ENCODE data around the gene CDC42BPB.

CDC42BPB gene

GRCh38 chr14:103000291-103000921 lies 56.9 kb downstream of the CDC42BPB start:
- DNase-seq, result no peak

DNA sequence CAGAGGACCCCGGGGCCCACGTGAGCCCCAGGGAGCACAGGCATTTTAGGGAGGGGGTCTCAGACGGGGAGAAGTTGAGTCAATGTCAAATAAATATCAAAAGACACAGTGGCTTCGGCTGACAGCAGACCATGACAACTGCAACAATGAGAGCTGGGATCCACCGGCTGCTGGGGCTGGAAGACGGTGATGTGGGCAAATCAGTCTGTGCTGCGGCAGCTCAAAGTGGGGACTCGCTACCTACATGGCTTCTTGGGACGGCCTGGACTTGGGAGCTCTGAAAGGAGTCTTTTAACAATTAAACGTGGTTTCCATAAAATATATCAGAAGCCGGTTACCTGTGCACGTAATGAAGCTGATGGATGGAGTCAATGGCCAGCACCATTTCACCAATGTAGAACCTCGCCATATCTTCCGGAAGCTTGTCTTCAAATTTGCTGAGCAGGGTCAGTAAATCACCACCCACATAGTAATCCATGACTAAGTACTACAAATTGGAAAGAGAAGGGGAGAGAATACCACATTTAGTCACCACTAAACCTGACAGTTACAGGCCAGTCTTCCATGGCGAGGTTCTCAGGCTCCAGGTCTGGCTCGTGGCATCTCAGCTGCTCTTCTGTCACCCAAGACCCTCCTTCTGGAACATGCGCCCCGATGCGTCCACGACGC lies 58.0 kb downstream of the CDC42BPB start:
- DNase-seq, result no peak

DNA sequence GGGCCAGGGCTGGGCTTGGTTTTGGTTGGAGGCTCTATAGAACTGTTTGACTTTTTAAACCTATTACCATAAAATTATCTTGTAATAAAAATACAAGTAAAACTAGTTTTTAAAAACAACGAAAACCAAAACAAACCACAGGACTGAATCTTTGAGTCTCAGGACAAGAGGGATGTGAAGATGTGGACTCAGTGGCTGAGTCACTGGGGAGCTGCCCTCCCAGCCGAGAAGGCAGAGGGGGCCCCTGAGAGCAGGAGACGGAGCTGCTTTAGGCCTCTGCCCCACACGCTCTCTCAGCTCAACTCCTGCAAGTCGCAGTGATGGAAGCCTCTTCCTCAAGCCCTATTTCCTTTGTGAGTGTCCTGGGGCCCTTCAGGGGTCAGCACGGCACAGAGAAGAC lies 59.0 kb downstream of the CDC42BPB start:
- DNase-seq, result no peak

GRCh38 chr14:102996941-102997340 lies 60.4 kb downstream of the CDC42BPB start:
- no peak for DNase-seq

- DNase-seq, result no peak
Measured at GRCh38 chr14:102994689-102995088, 62.7 kb downstream of the CDC42BPB start.

DNA sequence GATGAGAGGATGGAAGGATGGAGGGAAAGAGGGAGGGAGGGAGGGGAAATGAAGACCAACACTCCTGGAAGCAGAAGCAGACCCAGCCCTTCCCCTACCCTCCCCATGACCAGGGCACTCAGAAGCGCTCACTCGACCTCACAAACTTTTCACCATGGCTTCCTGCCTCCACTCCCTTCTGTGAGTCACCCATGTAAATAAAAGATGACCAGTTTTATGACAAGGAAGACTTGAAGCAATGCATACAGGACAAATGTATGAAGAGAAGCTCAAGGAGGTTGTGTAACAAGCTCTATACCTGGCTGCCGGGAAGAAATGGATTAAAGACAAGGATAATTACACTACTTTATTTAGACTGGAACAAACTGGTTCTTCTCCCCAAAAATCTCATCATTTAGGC lies 63.8 kb downstream of the CDC42BPB start:
- DNase-seq, result no peak

GRCh38 chr14:102991376-102991775 lies 66.0 kb downstream of the CDC42BPB start:
- no peak for DNase-seq

GRCh38 chr14:102988054-102988453 lies 69.3 kb downstream of the CDC42BPB start:
- no peak for DNase-seq

- peak in 7 of 56 donors; percentile 12 to 57 (median 34) for DNase-seq
Measured at GRCh38 chr14:102986810-102987579, 70.4 kb downstream of the CDC42BPB start.

GRCh38 chr14:102985665-102986064 lies 71.7 kb downstream of the CDC42BPB start:
- DNase-seq, result peak in 27 of 56 donors; percentile 10 to 67 (median 33)

GRCh38 chr14:102984336-102985102 lies 72.8 kb downstream of the CDC42BPB start:
- DNase-seq, result no peak

GRCh38 chr14:102983496-102983895 lies 73.9 kb downstream of the CDC42BPB start:
- no peak for DNase-seq

- no peak for DNase-seq
Measured at GRCh38 chr14:102982852-102983470, 74.4 kb downstream of the CDC42BPB start.

- peak in 1 of 56 donors; percentile 27 for DNase-seq
Measured at GRCh38 chr14:102980409-102980810, 76.9 kb downstream of the CDC42BPB start.

- DNase-seq, result no peak
Measured at GRCh38 chr14:102979406-102979805, 77.9 kb downstream of the CDC42BPB start.

- DNase-seq, result peak in 8 of 56 donors; percentile 18 to 41 (median 34)
Measured at GRCh38 chr14:102977475-102977874, 79.9 kb downstream of the CDC42BPB start.

DNA sequence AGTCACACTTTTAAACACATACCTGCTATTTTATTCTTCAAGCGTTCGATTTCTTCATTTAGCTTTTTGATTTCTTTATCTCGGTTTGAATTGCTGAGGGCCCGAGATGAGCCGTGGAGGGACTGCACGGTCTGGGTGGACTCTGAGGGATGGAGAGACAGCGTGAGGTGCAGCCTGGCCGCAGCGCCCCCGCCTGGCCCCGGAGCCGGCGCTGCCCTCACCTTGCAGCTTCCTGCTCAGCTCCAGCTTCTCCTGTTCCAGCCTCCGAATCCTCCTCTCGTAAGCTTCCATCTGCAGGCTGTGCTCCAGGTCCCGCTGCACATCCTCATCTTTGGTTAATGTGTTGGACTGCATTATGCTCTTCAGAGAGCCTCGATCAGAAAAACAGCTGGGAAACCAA lies 81.7 kb downstream of the CDC42BPB start:
- no peak for DNase-seq

GRCh38 chr14:102973706-102974285 lies 83.6 kb downstream of the CDC42BPB start:
- DNase-seq, result no peak

DNA sequence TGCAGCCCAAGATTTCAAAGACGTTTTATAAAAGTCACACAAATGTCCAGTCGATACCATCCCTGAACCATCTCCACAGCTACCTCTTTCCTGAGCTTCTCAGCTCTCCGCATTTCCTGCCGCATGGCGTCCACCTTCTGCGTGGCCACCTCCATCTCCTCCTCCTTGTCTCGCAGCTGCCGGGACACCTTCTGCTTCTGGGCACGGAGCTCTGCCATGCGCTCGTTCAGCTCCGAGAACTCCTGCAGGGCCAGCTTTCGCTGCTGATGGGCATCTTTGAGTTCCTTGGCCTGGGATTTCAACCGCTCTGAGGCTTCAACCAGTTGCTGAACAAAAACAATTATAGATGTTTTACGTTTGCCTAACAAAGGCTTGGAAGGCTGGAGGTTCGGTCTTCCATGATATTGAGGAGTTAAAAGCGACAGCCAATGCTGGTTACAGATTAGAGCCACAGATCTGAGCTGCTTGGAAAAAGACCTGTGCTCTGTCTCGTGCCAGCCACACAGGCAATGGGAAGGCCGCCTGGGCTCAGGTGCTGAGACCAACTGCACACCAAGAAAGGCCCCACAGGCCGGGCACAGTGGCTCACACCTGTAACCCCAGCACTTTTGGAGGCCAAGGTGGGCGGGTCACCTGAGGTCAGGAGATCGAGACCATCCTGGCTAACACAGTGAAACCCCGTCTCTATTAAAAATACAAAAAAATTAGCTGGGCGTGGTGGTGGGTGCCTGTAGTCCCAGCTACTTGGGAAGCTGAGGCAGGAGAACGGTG lies 85.3 kb downstream of the CDC42BPB start:
- DNase-seq, result no peak

DNA sequence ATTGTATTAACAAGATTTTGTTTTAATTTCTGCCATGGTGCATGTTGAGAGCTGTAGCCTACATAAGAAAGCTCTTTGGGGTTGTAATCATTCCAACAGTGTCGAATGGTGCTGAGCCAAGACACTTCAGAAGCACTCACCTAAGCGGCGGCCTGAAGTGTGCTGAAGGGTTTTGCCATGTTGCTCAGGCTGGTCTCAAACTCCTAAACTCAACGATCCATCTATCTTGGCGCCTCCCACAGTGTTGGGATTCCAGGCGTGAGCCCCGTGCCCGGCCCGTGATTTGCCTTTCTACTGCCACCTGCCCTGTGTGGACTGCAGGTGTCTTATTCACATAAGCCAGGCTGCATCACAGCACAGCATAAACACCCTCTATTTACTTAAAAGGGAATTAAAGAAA lies 86.0 kb downstream of the CDC42BPB start:
- DNase-seq, result no peak
